HG03066 (cell line): ENCODE results near the gene FOXRED1.
"Not testable (repeated sequence)": the region's sequence is repeated elsewhere in the genome, so short reads cannot be mapped to it uniquely, and the experiment has no call there.

Source experiments
- ATAC-seq: cut with Tn5 transposase; IDR thresholded peaks from one replicate; pipeline ENCODE4 v1.9.1; 2021; ENCODE audit warnings: low read depth; ENCODE audit not compliant: unreplicated experiment

Gene FOXRED1

DNA sequence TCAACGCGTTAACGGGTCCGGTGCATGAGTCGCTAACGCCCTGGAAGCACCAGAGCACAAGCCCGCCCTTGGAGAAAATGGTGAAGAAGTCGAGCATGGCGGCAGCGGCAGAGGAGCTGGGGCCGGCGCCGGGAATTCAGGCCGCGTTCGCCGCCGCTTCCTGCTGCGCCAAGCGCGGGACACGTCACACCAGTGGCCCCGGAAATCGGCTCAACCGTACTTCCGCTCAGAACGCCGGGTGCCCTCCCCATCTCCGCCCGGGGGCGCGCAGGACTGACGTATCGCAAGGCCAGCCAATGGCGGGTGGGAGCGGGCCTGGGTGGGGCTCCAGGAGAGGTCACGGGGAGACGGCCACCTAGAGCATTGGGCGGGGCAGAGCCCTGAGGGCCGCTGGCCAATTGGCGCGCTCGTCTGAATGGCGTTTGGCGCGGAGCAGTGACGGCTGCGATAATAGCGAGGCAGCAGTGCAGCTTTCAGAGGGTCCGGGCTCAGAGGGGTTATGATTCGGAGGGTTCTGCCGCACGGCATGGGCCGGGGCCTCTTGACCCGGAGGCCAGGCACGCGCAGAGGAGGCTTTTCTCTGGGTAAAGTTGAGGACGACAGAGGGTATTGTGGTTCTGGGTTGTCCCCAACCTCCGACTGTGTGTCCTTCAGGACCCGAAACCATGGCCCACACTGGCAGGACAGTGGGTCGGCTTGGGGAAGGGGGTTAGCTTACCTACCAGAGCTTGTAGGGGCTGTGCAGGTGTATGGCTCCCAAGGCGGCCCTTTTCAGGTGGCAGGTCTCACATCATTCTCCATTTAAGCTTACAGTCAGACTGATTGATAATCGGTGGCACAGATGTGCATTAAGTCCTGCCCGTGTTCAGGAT, at the start of gene FOXRED1, which contains the start of gene SRPRA:
Gene FOXRED1 (plus strand): TSS at position 447 of the 872 bp plus-strand sequence. CDS start 53 bp downstream, at position 500.
Gene SRPRA (minus strand): TSS at position 188 of the 872 bp plus-strand sequence. CDS start 91 bp downstream, at position 97.
- peak; percentile 99 for ATAC-seq

DNA sequence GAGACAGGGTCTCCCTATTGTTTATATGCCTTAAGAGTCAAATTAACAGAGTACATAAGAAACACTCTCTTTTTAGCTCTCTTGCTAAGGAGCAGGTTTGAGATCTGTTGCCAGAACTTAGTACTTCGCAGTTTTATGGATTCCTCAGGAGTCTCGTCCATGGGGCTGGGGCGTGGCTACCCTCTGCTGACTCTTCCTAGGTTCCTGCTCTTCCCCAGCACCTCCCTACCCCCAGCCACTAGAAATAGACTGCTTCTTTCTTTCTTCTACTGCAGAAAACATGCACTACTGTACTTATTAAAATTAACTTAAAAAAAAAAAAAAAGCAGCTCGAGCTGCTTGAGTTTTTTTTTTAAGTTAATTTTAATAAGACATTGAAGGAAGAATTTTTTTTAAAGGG, 49.4 kb upstream of the FOXRED1 start:
- no peak for ATAC-seq

DNA sequence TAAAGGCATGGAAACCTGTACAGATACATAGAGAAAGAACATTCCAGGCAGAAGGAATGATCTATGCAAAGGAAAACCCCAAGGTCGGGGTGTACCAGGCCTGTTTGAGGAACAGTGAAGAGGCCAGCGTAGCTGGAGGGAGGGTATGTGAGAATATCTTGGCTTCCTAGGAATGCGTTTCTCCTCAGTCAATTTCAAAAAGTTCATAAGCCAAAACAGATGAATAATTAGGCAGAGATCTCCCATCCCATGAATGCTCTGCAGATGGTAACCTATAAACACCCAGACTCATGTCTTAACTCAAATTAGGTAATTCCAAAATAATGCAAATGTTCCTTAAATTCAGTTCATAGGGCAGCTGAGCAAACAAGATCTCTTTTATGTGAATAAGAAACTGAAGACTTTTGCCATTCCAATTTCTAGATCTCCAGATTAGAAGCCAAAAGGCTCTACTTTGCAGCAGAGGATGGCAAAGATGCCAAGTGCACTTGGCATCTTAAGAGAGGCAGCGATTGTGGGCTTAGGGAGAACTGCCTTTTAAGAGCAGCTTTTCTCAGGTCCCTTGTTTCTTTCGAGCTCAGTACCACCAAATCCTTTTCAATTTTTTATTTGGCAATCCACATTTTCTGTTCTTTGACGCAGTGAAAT, 44.2 kb upstream of the FOXRED1 start:
- ATAC-seq: no peak

DNA sequence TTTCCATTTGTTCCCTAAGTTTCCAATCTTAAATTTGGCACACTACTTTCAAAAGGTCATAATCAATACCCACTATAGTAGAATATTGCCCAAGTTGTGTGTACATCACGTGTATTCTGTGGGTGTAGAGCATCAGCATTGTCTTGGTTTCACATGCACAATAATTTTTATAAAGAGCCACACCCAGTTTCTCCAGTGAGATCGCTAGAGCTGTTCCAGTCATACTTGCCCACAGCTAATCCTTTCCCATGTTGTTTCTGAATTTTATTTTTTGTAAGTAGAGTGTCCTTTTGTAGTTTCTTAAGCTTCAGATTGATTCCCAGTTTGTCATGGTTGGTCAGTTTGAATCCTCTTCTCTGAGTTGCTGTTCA, 43.7 kb upstream of the FOXRED1 start:
- no peak for ATAC-seq

DNA sequence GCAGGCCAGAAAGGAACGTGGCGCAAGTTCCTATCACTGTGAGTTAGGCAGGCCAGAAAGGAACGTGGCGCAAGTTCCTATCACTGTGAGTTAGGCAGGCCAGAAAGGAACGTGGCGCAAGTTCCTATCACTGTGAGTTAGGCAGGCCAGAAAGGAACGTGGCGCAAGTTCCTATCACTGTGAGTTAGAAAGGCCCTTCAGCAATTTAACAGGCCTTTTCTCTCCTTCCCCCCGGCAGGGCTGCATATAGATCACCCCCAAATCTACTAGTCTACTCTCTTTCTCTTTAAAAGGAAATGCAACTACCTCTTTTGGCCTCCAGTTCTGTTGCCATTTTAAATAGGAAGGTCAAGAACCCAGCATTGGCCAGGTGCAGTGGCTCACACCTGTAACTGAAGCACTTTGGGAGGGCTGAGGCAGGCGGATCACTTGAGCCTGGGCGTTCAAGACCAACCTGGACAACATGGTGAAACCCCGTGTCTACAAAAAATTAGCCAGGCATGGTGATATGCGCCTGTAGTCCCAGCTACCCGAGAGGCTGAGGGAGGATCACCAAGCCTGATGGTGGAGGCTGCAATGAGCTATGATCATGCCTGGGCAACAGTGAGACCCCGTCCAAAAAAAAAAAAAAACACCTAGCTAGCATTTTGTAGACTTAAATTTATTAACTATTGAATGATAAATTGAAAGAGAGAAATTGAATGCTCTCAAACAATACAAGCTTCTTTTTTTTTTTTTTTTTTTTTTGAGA, 42.4 kb upstream of the FOXRED1 start:
- no peak for ATAC-seq

DNA sequence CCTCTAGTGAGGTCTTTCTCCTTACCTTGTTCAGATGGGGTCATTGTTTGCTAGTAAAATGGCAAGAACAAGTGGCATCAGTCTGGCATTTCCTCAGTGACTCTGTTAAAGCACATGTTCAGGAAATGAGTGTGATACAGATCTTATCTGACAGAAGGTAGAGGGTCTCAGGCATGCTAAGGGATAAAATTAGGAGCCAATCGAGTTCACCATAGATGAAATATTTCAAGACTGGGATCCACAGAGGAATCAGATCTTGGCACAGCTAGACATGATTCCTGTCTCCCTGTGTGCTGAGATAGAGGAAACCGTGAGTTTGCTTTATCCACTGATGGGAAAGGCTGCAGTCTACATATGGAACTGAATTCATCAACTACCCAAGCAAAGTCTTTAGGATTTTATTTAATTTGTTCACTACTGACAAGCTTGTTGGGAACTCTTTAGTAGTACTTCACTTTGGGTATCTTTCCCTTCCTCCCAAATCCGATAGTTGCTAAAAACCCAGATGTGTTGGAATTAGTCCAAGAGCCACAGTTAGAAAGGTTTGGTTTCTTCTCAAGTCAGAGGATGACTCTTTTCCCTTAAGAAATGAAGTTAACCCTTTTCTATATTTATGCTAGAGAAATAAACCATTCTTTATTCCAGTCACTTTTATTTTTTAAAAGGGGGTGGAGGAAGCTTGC, 39.0 kb upstream of the FOXRED1 start:
- no peak for ATAC-seq

DNA sequence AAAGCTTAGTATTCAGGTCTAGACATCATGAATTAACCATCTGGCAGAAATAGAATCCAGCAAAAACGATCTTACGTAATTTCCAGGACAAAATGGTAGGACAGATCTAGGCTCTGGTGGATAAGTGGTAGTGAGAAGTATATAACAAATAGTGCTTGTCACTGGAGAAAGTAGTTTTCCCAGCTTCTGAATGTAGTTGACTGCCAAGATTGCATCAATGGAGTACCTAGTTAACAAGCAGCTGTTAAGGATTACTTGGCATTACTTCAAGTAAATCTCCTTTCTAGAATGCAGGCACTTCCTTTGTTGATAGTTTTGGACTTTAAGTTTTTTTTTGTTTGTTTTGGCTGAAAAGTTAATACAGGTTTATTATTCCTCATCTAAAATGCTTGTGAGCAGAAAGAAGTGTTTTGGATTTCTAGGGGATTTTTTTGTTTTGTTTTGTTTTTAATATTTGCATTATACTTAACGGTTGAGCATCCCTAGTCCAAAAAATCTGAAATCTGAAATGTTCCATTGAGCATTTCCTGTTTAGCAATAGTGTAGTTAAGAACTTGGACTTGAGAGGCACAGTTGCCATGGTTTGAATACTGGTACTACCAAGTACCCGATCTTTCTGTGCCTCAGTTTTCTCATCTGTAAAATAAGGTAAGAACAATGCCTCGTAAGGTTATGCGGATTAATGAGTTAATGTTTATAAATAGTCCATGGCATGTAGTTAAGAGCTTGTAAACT, 37.1 kb upstream of the FOXRED1 start:
- ATAC-seq: no peak

DNA sequence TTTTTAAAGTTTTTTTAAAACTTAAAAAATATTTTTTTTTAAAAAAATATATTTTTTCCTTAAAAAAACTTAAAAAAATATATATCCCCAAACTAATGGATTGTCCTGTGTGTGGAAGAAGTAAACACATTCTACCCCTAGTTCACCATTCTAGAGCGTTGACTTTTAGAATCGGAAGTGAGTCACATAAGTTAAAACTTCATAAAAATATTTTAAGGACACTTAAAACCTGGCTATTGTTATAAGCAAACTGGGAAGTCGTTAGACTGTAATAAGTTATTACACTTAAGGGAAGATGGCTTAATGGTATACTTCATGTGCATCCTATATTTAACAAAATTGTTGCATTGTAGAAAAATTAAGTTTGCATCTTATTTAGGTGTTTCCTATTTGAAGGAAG, 36.3 kb upstream of the FOXRED1 start:
- ATAC-seq: no peak

DNA sequence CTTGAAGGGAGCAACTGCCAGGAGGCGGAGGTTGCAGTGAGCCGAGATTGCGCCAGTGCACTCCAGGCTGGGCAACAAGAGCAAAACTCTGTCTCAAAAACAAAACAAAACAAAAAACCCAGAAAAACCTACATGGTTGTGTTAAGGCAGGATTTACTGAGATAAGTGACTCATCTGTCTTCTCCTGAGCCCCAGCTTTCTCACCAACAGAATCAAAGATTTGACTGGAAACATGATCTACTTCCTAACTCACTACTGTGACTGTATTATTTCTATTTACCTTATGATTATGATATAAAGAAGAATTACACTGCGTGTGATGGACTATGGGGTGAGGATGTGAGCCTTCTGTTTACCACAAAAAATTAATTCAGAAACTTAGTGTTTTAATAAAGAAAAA, 35.6 kb upstream of the FOXRED1 start:
- ATAC-seq: no peak

DNA sequence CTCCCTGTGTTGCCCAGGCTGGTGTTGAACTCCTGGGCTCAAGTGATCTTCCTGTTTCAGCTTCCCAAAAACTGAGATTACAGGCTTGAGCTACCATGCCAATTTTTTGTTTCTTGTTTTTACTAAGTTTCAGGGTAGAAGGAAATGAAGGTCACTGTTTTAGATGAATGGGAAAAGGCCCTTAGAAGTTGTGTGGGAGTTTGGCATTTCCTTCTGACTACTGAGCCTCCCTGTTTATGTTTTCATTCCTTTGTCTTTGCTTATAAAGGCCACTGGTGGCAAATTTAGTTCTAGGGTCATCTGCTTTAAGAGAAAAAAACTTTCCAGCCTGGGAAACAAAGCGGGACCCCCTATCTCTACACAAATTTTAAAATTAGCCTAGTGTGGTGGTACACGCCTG, 22.3 kb upstream of the FOXRED1 start:
- no peak for ATAC-seq

DNA sequence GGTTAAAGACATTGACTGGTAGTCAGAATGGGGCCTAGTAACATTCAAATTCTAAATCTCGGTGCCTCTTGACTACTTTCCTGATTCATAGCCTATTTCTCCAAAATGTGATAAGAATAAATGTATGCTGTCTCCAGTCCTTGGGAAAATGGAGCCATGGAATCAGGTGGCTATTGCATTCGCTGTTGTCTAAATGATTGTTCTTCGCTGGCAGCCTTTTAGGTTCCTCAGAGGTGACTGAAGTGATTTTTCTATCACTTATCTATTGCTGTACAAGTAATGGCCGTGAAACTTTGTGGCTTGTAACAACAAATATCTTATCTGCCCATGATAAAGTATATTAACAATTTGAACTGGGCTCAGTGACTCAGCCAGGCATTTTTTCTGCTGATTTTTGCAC, 15.7 kb upstream of the FOXRED1 start:
- no peak for ATAC-seq

DNA sequence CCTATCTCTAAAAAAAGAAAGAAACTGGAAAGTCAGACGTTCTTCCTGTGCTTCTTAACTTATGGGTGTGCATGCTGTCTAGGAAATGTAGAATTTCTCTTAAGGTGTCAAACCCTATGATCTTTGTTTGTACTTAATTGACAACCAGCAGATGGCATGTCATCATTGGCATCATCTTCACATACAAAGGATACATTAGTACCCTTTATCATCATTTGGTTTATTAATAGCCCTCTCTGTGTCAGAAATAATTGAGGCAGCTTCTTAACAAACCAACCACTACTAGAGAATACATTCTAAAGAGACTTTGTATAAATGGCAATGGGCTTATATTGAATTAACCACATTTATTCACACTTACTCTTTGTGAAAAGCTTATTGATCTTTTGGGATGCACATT, 14.1 kb upstream of the FOXRED1 start:
- ATAC-seq: no peak

DNA sequence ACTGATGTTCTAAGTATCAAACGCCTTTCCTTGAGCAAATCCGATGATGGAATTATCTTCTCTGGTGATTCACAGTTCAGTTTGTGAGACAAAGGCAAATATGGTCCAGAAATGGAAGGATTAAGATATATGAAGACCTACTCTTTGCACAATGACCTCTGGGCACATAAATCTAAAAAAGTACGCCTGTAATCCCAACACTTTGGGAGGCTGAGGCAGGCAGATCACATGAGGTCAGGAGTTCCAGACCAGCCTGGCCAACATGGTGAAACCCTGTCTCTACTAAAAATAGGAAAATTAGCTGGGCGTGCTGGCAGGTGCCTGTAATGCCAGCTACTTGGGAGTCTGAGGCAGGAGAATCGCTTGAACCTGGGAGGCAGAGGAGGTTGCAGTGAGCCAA, 13.4 kb upstream of the FOXRED1 start:
- not testable (repeated sequence) for ATAC-seq

DNA sequence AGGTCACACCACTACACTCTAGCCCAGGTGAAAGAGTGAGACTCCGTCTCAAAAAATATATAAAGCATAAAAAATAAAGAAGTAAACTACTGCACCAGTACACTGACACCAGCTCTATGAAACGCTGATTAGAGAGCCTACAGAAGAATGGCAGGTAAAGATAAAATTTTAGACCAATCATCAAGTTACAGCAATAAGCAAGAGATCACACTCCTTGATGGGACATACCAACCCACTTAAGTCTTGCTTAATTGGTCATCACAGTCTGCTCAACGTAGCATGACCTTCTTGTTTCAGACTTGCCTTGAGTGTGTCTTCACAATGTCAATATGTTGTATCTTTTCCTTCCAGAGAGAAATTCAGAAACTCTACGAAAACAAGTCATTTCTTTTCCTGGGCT, 12.7 kb upstream of the FOXRED1 start:
- ATAC-seq: no peak

DNA sequence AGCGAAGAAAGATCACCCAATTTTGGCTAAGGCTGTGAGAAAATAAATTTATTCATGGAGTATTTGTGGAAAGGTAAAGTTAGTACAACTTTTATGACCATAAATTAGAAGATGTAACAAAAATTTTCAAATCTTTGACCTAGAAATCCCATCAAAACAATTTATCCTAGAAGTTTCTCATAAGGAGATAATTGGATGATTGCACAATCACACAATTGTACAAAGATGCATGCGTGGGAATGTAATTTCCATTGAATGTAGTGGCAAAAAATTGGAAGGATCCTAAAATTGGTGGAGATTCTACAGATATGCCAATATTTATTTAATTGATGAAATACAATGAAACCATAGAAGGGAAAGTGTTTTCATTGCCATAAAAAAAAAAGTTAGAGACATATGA, 11.8 kb upstream of the FOXRED1 start:
- ATAC-seq: no peak

DNA sequence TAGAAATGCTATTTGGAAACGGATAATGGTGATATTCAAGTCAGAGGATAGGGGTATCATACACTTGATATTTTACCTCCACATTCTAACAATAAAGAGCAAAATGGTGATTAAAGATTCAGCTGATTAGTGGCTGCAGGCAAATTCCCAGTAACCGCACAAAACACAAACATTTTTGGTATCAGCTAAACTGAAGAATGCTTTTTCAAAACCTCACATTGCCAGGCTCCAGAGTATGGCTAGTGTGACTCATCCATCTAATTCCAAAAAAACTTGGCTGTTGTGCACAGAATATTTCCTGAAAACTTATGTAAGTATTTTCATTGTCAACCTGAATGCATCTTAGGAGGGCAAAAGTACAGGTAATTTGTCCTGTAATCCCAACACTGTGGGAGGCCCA, 11.2 kb upstream of the FOXRED1 start:
- ATAC-seq: no peak

DNA sequence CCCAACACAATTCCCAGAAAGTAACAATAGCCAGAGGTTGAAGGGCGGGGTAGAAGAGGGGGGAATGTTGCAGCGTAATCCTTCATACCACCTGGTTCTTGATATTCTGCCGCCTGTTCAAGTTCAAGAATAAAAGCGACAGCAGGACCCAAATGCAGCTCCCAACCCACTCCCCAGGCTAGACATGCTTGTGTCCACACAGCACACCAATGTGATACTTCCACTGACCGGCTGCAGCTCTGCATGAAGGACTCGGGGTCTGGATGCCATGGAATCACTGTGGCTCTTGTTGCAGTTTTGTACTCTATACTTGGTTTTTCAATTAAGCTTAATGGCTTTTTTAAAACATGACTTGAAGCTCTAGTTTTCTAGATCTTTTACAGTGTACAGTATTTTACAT, 6.7 kb upstream of the FOXRED1 start:
- ATAC-seq: no peak

DNA sequence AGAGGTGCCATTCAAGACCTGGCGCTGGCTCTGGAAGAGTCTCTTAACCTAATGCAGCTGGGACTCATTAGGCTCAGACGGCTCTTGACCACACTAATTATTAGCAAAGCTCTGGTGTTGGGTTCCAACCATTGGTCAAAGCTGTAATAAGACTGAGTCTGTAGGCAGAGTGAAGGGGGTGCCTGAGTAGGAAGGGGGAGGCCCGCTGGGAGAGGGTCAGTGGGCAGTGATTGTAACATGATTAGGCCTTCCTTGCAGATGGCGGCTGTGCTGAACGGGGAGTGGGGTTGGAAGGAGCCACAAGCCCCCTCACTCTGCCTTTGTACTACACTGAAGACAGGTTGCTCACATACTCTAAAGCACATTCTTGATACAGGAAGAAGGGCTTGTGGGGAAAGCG, 5.5 kb upstream of the FOXRED1 start:
- no peak for ATAC-seq

DNA sequence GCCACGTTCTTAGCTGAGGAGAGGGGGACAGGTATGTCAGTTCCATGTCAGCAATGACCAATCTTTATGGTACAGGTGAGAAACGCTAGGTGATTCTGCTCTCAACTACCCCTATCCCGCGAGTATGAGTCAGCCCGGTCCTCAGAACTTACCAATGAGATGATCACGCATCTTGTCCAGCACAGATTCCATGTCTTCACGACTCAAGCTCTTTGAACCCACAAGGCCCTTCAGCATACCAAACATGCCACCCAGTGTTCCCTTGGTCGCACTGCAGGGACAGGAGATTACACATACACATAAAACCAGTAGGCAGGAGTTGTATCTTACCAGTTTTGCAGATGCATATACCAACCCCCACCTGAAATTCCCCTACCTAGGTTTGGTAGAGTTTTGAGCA, 3.1 kb upstream of the FOXRED1 start:
- no peak for ATAC-seq

DNA sequence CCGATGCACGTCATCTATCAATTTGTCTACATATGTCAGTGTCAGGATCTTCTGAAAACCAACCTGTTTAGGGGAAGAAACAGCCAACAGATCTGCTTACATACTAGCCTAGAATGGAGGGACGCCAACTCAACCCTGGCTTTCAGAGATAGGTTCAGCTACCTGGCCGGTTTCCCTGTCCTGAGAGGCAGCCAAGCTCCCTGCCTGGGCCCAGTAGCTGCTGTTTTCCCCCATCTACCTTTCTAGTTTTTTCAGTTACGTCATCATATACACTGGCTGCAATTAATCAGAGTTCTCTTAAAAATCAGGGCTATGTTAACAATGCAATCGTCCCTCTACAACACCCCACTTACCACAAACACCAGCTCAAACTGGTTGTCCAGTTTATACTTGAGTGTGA, 1.3 kb upstream of the FOXRED1 start:
- ATAC-seq: no peak
